ENCODE measurements around the gene IL34. TPM values are rescaled to one million over a fixed set of nuclear protein-coding genes. Genes with fewer than 3 reads are reported as not detected.

The IL34 gene
- polyA plus RNA-seq, 2 of the 4 experiments (the other 2 are of a cell fraction) = 0.25 to 0.40 TPM

DNA sequence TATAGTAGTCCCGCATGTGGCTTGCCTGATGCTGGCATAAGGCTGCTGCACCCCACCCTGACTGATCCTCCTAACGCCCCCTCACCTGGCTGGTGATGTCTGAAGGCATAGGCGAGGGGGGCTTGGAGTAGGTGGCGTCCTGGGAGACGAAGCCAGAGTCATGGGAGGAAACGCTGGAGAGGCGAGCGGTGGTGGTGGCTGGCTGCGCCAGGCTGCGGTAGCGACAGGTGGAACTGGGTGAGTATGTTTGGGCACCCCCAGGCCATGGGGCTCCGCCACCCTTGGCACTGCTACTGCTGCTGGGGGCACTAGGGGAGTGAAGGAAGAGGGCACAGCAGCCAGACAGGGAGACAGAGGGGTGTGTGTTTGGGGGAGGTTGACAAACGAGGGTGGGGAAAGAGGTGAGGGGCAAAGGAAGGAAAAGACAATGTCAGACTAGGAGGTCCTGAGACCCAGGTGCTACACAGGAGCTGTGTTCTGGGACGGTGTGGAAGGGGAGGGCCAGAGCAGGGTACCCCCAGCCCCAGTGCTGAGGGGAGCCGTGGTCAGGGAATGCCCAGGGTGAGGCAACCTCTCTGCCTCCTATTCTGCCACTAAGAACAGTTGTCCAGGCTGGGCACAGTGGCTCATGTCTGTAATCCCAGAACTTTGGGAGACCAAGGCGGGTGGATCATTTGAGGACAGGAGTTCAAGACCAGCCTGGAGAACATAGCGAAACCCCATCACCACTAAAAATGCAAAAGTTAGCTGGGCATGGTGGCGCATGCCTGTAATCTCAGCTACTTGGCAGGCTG, 28.1 kb downstream of the IL34 start:
- H3K27ac ChIP-seq = no peak overlapping the region
- 0 out of 3 replicates have a peak, but pooled peaks cover 6% of the 10 kb centered on the region for H3K4me1 ChIP-seq
- ATAC-seq (no peak; a peak in 1 of 6 replicates), FAIRE-seq (no peak), DNase-seq (ENCODE audit: low read depth in 1 of 2, low spot score in 1 of 2) (no peak)
- POLR2A ChIA-PET = no interaction called here
- CTCF ChIA-PET = interaction anchor here (2.3 to 23.4 kb wide), 2 partner anchors 20 to 97 kb away, joined by 6 to 463 read pairs; no protein-coding TSS in a partner anchor
- no peak overlapping the region for H3K4me2 ChIP-seq
- 89% methylated on average over 18 of the region's 18 CpGs for WGBS (ENCODE audit: missing lambda C conversion rate)
- H3K4me3 ChIP-seq = no peak overlapping the region
- no peaks in the 10 kb centered on the region for H3K9me3 ChIP-seq
- TF ChIP-seq CHD4 (IDR thresholded peaks at IDR 0.05; ENCODE audit: borderline replicate concordance) (no peak), CBX2 (IDR thresholded peaks at IDR 0.05; ENCODE audit: borderline replicate concordance, low read depth) (no peak), FOXS1 (CRISPR knock-in tag; IDR thresholded peaks at IDR 0.05) (no peak), MYC (IDR thresholded peaks at IDR 0.05; ENCODE audit: borderline replicate concordance, low read length) (no peak)

DNA sequence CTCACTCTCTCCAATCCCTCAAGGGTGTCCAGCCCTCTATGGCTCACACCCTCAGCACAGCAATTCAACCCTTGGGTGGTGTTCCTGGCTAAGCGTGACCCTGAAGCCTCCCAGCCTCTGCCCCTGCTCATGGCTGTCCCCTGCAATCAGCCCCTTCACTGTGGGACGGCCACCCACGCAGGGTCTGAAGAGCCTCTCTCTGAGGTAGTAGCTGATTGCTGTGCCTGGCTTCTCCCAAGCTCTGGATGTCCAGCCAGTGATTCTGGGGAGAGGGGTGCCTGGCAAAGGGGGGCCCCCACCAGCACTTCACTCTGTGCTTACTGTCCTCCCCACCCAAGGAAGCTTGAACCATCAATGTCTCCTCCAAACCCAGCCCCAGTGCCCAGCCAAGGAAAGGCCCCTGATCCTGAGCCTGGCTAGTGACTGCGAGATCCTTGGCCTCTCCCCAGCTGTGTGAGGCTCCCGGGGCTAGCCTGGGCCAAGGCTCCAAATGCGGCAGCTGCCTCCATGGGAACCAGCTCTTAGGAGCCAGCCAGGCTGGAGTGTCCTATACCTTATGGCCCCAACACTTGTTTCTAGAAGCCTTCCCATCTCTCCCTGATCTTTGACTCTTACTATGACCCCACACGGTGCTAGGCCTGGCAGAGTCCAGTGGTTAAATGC, 29.6 kb downstream of the IL34 start:
- Histone ChIP-seq H3K9me3 (no peaks in the 10 kb centered on the region), H3K4me2 (no peak overlapping the region), H3K4me3 (no peak overlapping the region), H3K27ac (peak overlapping the region in 1 of 2 experiments; percentile 65; a peak in 3 of 6 replicates), H3K4me1 (peaks cover 16% of the 10 kb centered on the region)
- CTCF ChIA-PET = interaction anchor here (1.0 to 23.4 kb wide), 4 partner anchors 22 to 96 kb away, joined by 3 to 463 read pairs (median 47); no protein-coding TSS in a partner anchor
- 92% methylated on average over 7 of the region's 7 CpGs for WGBS (ENCODE audit: missing lambda C conversion rate)
- POLR2A ChIA-PET = no interaction called here
- ATAC-seq (no peak), DNase-seq (ENCODE audit: low read depth in 1 of 2, low spot score in 1 of 2) (no peak), FAIRE-seq (no peak)
- TF ChIP-seq JUNB (IDR thresholded peaks at IDR 0.05) (no peak), NR3C1 (IDR thresholded peaks at IDR 0.05) (no peak)
- TF ChIP-seq, protein P1, sequence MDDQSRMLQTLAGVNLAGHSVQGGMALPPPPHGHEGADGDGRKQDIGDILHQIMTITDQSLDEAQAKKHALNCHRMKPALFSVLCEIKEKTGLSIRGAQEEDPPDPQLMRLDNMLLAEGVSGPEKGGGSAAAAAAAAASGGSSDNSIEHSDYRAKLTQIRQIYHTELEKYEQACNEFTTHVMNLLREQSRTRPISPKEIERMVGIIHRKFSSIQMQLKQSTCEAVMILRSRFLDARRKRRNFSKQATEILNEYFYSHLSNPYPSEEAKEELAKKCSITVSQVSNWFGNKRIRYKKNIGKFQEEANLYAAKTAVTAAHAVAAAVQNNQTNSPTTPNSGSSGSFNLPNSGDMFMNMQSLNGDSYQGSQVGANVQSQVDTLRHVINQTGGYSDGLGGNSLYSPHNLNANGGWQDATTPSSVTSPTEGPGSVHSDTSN (IDR thresholded peaks at IDR 0.05) = no peak

DNA sequence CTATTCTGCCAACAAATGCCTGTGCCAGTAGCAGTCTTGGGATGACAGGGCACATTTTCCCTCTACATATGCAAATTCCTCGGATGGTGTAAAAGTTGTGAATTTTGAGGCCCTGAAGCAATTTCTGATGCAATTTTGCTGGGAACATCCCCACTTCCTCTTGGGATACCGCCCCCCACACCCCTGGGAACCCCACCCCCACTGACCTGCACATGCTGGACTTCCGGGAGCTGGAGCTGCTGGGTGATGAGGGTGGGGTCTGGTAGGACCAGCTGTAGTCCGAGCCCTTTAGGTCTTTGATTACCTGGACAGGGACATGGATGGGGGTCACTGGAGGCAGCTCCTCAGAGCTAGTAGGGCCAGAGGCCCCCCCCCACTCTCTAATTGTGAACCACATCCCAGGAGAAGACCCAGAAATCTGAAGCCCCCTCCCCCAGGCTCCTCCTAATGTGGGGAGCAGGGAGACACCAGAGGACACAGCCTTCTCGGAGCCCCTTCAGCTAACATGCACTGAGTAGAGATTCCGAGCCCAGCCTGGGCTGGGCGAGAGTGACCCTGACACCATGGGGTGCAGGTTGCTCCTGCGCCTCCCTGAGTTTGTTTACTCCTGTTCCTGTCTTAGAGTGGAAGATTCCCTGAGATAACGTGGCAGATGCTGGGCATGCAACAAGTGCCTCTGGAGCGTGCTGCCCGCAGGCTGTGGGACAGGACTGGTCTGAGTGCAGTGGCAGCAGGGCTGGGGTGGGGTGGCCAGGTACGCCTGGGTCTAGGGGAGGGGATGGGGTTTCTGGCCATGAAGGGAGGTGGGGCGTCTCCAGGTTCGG, 30.5 kb downstream of the IL34 start:
- TF ChIP-seq CHD4 (IDR thresholded peaks at IDR 0.05; ENCODE audit: borderline replicate concordance) (no peak), CEBPB (IDR thresholded peaks at IDR 0.05) (no peak), JUNB (IDR thresholded peaks at IDR 0.05) (no peak), HOXB13 (CRISPR knock-in tag; IDR thresholded peaks at IDR 0.05; ENCODE audit: low read depth) (no peak), RFX5 (IDR thresholded peaks at IDR 0.05) (no peak), KDM5A (IDR thresholded peaks at IDR 0.05) (no peak), BHLHE40 (IDR thresholded peaks at IDR 0.05; ENCODE audit: low read depth, low read length) (no peak), PHF8 (IDR thresholded peaks at IDR 0.05; ENCODE audit: borderline replicate concordance, low read depth) (no peak), MYC (IDR thresholded peaks at IDR 0.05; ENCODE audit: borderline replicate concordance, low read length) (no peak), RAD21 (conservative IDR thresholded peaks at IDR 0.05 in 1 of 2, IDR thresholded peaks at IDR 0.05 in 1 of 2) (no peak)
- TF ChIP-seq, protein P2, sequence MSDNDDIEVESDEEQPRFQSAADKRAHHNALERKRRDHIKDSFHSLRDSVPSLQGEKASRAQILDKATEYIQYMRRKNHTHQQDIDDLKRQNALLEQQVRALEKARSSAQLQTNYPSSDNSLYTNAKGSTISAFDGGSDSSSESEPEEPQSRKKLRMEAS (IDR thresholded peaks at IDR 0.05) = no peak
- TF ChIP-seq, protein P3, sequence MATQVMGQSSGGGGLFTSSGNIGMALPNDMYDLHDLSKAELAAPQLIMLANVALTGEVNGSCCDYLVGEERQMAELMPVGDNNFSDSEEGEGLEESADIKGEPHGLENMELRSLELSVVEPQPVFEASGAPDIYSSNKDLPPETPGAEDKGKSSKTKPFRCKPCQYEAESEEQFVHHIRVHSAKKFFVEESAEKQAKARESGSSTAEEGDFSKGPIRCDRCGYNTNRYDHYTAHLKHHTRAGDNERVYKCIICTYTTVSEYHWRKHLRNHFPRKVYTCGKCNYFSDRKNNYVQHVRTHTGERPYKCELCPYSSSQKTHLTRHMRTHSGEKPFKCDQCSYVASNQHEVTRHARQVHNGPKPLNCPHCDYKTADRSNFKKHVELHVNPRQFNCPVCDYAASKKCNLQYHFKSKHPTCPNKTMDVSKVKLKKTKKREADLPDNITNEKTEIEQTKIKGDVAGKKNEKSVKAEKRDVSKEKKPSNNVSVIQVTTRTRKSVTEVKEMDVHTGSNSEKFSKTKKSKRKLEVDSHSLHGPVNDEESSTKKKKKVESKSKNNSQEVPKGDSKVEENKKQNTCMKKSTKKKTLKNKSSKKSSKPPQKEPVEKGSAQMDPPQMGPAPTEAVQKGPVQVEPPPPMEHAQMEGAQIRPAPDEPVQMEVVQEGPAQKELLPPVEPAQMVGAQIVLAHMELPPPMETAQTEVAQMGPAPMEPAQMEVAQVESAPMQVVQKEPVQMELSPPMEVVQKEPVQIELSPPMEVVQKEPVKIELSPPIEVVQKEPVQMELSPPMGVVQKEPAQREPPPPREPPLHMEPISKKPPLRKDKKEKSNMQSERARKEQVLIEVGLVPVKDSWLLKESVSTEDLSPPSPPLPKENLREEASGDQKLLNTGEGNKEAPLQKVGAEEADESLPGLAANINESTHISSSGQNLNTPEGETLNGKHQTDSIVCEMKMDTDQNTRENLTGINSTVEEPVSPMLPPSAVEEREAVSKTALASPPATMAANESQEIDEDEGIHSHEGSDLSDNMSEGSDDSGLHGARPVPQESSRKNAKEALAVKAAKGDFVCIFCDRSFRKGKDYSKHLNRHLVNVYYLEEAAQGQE (IDR thresholded peaks at IDR 0.05) = no peak
- TF ChIP-seq, protein P4, sequence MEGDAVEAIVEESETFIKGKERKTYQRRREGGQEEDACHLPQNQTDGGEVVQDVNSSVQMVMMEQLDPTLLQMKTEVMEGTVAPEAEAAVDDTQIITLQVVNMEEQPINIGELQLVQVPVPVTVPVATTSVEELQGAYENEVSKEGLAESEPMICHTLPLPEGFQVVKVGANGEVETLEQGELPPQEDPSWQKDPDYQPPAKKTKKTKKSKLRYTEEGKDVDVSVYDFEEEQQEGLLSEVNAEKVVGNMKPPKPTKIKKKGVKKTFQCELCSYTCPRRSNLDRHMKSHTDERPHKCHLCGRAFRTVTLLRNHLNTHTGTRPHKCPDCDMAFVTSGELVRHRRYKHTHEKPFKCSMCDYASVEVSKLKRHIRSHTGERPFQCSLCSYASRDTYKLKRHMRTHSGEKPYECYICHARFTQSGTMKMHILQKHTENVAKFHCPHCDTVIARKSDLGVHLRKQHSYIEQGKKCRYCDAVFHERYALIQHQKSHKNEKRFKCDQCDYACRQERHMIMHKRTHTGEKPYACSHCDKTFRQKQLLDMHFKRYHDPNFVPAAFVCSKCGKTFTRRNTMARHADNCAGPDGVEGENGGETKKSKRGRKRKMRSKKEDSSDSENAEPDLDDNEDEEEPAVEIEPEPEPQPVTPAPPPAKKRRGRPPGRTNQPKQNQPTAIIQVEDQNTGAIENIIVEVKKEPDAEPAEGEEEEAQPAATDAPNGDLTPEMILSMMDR (IDR thresholded peaks at IDR 0.05) = no peak
- no peak overlapping the region for H3K4me3 ChIP-seq
- ChIA-PET POLR2A (interaction anchor here (0.6 kb wide), 1 partner anchor 182 kb away, joined by 6 read pairs; no protein-coding TSS in a partner anchor), CTCF (interaction anchor here (2.3 to 23.4 kb wide), 4 partner anchors 23 to 95 kb away, joined by 6 to 463 read pairs (median 58); no protein-coding TSS in a partner anchor)
- no peak for DNase-seq (ENCODE audit: low read depth in 1 of 2, low spot score in 1 of 2)
- FAIRE-seq = no peak
- H3K27ac ChIP-seq = peak overlapping the region in 1 of 2 experiments; percentile 65; a peak in 3 of 6 replicates
- H3K4me2 ChIP-seq = no peak overlapping the region
- no peaks in the 10 kb centered on the region for H3K9me3 ChIP-seq
- peaks cover 25% of the 10 kb centered on the region for H3K4me1 ChIP-seq
- WGBS (ENCODE audit: missing lambda C conversion rate) = 86% methylated on average over 9 of the region's 14 CpGs
- no peak for ATAC-seq
